GM23248 (cell line): ENCODE data around the gene NOP10. TPM values are rescaled to one million over a fixed set of nuclear protein-coding genes. Genes with fewer than 3 reads are reported as not detected.
"Not testable (repeated sequence)": the region's sequence is repeated elsewhere in the genome, so short reads cannot be mapped to it uniquely, and the experiment has no call there.

Experiments used
- DNase-seq: peaks from one replicate; pipeline ENCODE4 v3.0.0-alpha.2; 2015
- H2AFZ ChIP-seq: fragments of 200-600 bp; sonication (generic); 2 replicates; pipeline ENCODE4 v1.6.1; 2016; ENCODE audit warnings: antibody characterized with exemption
- H3F3A ChIP-seq: fragments of 200-600 bp; sonication (generic); 2 replicates; pipeline ENCODE4 v1.6.1; 2016; ENCODE audit warnings: mild to moderate bottlenecking, antibody characterized with exemption, mixed run types; ENCODE audit not compliant: insufficient read depth
- H3K27ac ChIP-seq: fragments of 200-600 bp; sonication (generic); 2 replicates; pipeline ENCODE4 v1.5.1; 2016; ENCODE audit warnings: mild to moderate bottlenecking
- H3K27me3 ChIP-seq: fragments of 200-600 bp; sonication (generic); replicated peaks from 2 replicates; pipeline ENCODE4 v1.6.1; 2016; ENCODE audit warnings: mild to moderate bottlenecking; ENCODE audit not compliant: insufficient read depth
- H3K36me3 ChIP-seq: fragments of 200-600 bp; sonication (generic); 2 replicates; pipeline ENCODE4 v1.6.1; 2016; ENCODE audit warnings: low read depth, mild to moderate bottlenecking
- H3K4me1 ChIP-seq: fragments of 200-600 bp; sonication (generic); 2 replicates; pipeline ENCODE4 v1.6.1; 2016; ENCODE audit warnings: mild to moderate bottlenecking; ENCODE audit not compliant: insufficient read depth
- H3K4me2 ChIP-seq: fragments of 200-600 bp; sonication (generic); one replicate; pipeline ENCODE4 v1.6.1; 2016; ENCODE audit warnings: mild to moderate bottlenecking; ENCODE audit not compliant: unreplicated experiment
- H3K4me3 ChIP-seq: fragments of 200-600 bp; sonication (generic); 2 replicates; pipeline ENCODE4 v1.5.1; 2016; ENCODE audit warnings: mild to moderate bottlenecking
- H3K79me2 ChIP-seq: fragments of 200-600 bp; sonication (generic); 2 replicates; pipeline ENCODE4 v1.6.1; 2016; ENCODE audit warnings: mild to moderate bottlenecking; ENCODE audit not compliant: insufficient read depth
- H3K9ac ChIP-seq: fragments of 200-600 bp; sonication (generic); 2 replicates; pipeline ENCODE4 v1.6.1; 2016; ENCODE audit warnings: mild to moderate bottlenecking
- H3K9me2 ChIP-seq: fragments of 200-600 bp; sonication (generic); 2 replicates; pipeline ENCODE4 v1.6.1; 2016; ENCODE audit warnings: mixed run types, mild to moderate bottlenecking, moderate library complexity; ENCODE audit not compliant: insufficient read depth
- H3K9me3 ChIP-seq: fragments of 200-600 bp; sonication (generic); one replicate; pipeline ENCODE4 v1.6.1; 2017; ENCODE audit warnings: low read depth
- H4K20me1 ChIP-seq: fragments of 200-600 bp; sonication (generic); 2 replicates; pipeline ENCODE4 v1.6.0; 2016; ENCODE audit not compliant: insufficient read depth
- EZH2 ChIP-seq: fragments of 200-600 bp; sonication (generic); IDR thresholded peaks from 2 replicates; pipeline ENCODE4 v1.6.1; 2018; ENCODE audit warnings: antibody characterized with exemption, mild to moderate bottlenecking; ENCODE audit not compliant: insufficient read depth, poor library complexity, severe bottlenecking
- EZH2phosphoT487 ChIP-seq: fragments of 200-600 bp; sonication (generic); IDR thresholded peaks from 2 replicates; pipeline ENCODE4 v1.6.1; 2018; ENCODE audit warnings: antibody characterized with exemption, moderate library complexity, mild to moderate bottlenecking, low read depth; ENCODE audit not compliant: insufficient read depth
- WGBS, 2 experiments: methylation state at CpG; one replicate each; pipeline ENCODE4 v1.1.6; 2015 to 2017; ENCODE audit warnings: low lambda C conversion rate in 2 of 2, low coverage in 1 of 2; ENCODE audit errors: missing lambda C conversion rate in 2 of 2; 5-methylcytosine and 5-hydroxymethylcytosine counted together
- in situ Hi-C: fragments of 300-500 bp; cut with MboI; formaldehyde crosslinking; loops from 2 replicates; pipeline ENCODE4 v1.15.0; 2020
- polyA plus RNA-seq: library from polyadenylated mRNA; unstranded; fragments of >200 nt; fragmentation: Nextera tagmentation; extraction: Ambion mirVana; gene quantifications from 2 replicates; pipeline ENCODE4 v1.2.1, GENCODE V29; 2016
- total RNA-seq: library from RNA; depleted of rRNA; stranded (reverse); fragments of >200 nt; shearing (Covaris generic); gene quantifications from 2 replicates; pipeline ENCODE4 v1.2.3, GENCODE V29; 2014

The NOP10 gene
- total and polyA plus RNA-seq, 2 experiments from 2014 or later: 208 to 425 TPM

GRCh38 chr15:34376856-34377255 is 33.9 kb upstream of the NOP10 start:
- no peaks in the 10 kb centered on the region for H3K9me3 ChIP-seq
- H3K27ac ChIP-seq: no peak overlapping the region
- no peak overlapping the region for H3K4me2 ChIP-seq
- in situ Hi-C loops: loop anchor here (10.0 kb wide), 1 partner anchor 68 kb away; no protein-coding TSS in a partner anchor
- H3K4me3 ChIP-seq: no peak overlapping the region
- no peaks in the 10 kb centered on the region for H3K9me2 ChIP-seq
- no peaks in the 10 kb centered on the region for H3K79me2 ChIP-seq
- WGBS, 2 experiments: 93 to 98% methylated on average over 2 of the region's 2 CpGs
- no peak overlapping the region for H2AFZ ChIP-seq
- no peak for DNase-seq
- no peaks in the 10 kb centered on the region for H4K20me1 ChIP-seq
- H3K4me1 ChIP-seq: no peaks in the 10 kb centered on the region
- H3F3A ChIP-seq: no peaks in the 10 kb centered on the region
- H3K9ac ChIP-seq: no peak overlapping the region
- TF ChIP-seq EZH2phosphoT487 (no peak), EZH2 (no peak)
- no peaks in the 10 kb centered on the region for H3K36me3 ChIP-seq
- H3K27me3 ChIP-seq: no peaks in the 10 kb centered on the region

GRCh38 chr15:34375541-34375940 is 32.6 kb upstream of the NOP10 start:
- H3K27me3 ChIP-seq, H3K9ac ChIP-seq, H3K4me3 ChIP-seq, H3K36me3 ChIP-seq, H3K27ac ChIP-seq, H3K4me2 ChIP-seq, H3K9me2 ChIP-seq, DNase-seq, H2AFZ ChIP-seq, H3K4me1 ChIP-seq, H4K20me1 ChIP-seq, H3K79me2 ChIP-seq, H3K9me3 ChIP-seq, H3F3A ChIP-seq: not testable (repeated sequence)
- 80 to 86% methylated on average over 2 of the region's 2 CpGs for WGBS, 2 experiments
- in situ Hi-C loops: loop anchor here (10.0 kb wide), 1 partner anchor 69 kb away; no protein-coding TSS in a partner anchor

- no peak overlapping the region for H3K27ac ChIP-seq
- H3F3A ChIP-seq: no peaks in the 10 kb centered on the region
- no peak overlapping the region for H3K4me3 ChIP-seq
- H3K4me1 ChIP-seq: no peaks in the 10 kb centered on the region
- no peaks in the 10 kb centered on the region for H3K9me2 ChIP-seq
- H4K20me1 ChIP-seq: no peaks in the 10 kb centered on the region
- TF ChIP-seq EZH2phosphoT487 (no peak), EZH2 (no peak)
- no peak overlapping the region for H2AFZ ChIP-seq
- no peak overlapping the region for H3K9ac ChIP-seq
- no peaks in the 10 kb centered on the region for H3K9me3 ChIP-seq
- 84 to 91% methylated on average over 2 of the region's 2 CpGs for WGBS, 2 experiments
- no peak for DNase-seq
- H3K36me3 ChIP-seq: no peaks in the 10 kb centered on the region
- no peaks in the 10 kb centered on the region for H3K27me3 ChIP-seq
- H3K4me2 ChIP-seq: no peak overlapping the region
- in situ Hi-C loops: loop anchor here (10.0 to 25.0 kb wide), 4 partner anchors 70 to 263 kb away; partner anchors contain the start of genes EMC7, GOLGA8B and PGBD4
- no peaks in the 10 kb centered on the region for H3K79me2 ChIP-seq
Measured at GRCh38 chr15:34374816-34375215, 31.9 kb upstream of the NOP10 start.

- no peak for DNase-seq
- no peaks in the 10 kb centered on the region for H3K36me3 ChIP-seq
- no peak overlapping the region for H2AFZ ChIP-seq
- no peaks in the 10 kb centered on the region for H3K4me1 ChIP-seq
- H3K27me3 ChIP-seq: no peaks in the 10 kb centered on the region
- H3K9me3 ChIP-seq: no peaks in the 10 kb centered on the region
- no peak overlapping the region for H3K27ac ChIP-seq
- no peak overlapping the region for H3K4me2 ChIP-seq
- H3K9me2 ChIP-seq: no peaks in the 10 kb centered on the region
- H3K4me3 ChIP-seq: no peak overlapping the region
- H3K9ac ChIP-seq: no peak overlapping the region
- no peaks in the 10 kb centered on the region for H3F3A ChIP-seq
- no peaks in the 10 kb centered on the region for H4K20me1 ChIP-seq
- H3K79me2 ChIP-seq: no peaks in the 10 kb centered on the region
- in situ Hi-C loops: loop anchor here (10.0 to 25.0 kb wide), 4 partner anchors 71 to 262 kb away; partner anchors contain the start of genes EMC7, GOLGA8B and PGBD4
- WGBS, 2 experiments: 66 to 77% methylated on average over 7 to 8 of the region's 8 CpGs
- TF ChIP-seq EZH2phosphoT487: no peak
- no peak for TF ChIP-seq EZH2
Measured at GRCh38 chr15:34373951-34374350, 31.0 kb upstream of the NOP10 start.

GRCh38 chr15:34370643-34371042 is 27.7 kb upstream of the NOP10 start:
- Histone ChIP-seq H3K9me2 (no peaks in the 10 kb centered on the region), H3K9me3 (no peaks in the 10 kb centered on the region), H3K27ac (no peak overlapping the region), H3F3A (0 out of 2 replicates have a peak, but pooled peaks cover 6% of the 10 kb centered on the region), H4K20me1 (no peaks in the 10 kb centered on the region), H2AFZ (no peak overlapping the region), H3K27me3 (no peaks in the 10 kb centered on the region), H3K36me3 (no peaks in the 10 kb centered on the region), H3K4me1 (no peaks in the 10 kb centered on the region; the same call in 1 of the 2 replicates), H3K4me2 (no peak overlapping the region), H3K79me2 (peaks cover 15% of the 10 kb centered on the region), H3K4me3 (no peak overlapping the region), H3K9ac (no peak overlapping the region)
- no peak for DNase-seq
- in situ Hi-C loops: loop anchor here (10.0 to 25.0 kb wide), 4 partner anchors 74 to 258 kb away; partner anchors contain the start of genes EMC7, GOLGA8B and PGBD4
- WGBS, 2 experiments: 26% methylated on average over 2 of the region's 2 CpGs; no CpG with 5 or more reads in 1 of the 2 experiments
- TF ChIP-seq EZH2phosphoT487 (no peak), EZH2 (no peak)
